Measurements from ENCODE around the gene TMPRSS7.

Gene TMPRSS7

GRCh38 chr3:112101916-112102315, 67.4 kb downstream of the TMPRSS7 start:
- peak; percentile 88 for DNase-seq (ENCODE audit: low read depth)

- DNase-seq (ENCODE audit: low read depth), result no peak
Measured at GRCh38 chr3:112104774-112105173, 70.2 kb downstream of the TMPRSS7 start.

DNA sequence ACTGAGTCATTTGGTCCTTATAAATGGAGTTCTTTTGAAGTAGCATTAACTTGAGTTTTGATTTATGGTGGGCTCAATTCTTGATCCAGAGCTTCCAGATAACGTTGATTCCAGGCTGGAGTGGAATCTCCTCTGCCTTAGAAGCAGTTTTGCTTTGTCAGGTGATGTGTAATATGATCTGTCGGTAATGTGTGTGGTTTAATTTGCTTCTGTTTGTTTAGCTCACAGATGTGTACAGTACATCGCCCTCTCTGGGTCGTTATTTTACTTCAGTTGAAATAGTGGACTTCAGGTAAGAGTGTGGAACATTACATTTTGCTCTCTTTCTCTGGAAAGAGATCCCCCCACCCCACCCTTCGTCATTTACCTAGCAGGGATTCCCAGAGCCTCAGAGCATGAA, 74.8 kb downstream of the TMPRSS7 start:
- DNase-seq (ENCODE audit: low read depth), result no peak

DNA sequence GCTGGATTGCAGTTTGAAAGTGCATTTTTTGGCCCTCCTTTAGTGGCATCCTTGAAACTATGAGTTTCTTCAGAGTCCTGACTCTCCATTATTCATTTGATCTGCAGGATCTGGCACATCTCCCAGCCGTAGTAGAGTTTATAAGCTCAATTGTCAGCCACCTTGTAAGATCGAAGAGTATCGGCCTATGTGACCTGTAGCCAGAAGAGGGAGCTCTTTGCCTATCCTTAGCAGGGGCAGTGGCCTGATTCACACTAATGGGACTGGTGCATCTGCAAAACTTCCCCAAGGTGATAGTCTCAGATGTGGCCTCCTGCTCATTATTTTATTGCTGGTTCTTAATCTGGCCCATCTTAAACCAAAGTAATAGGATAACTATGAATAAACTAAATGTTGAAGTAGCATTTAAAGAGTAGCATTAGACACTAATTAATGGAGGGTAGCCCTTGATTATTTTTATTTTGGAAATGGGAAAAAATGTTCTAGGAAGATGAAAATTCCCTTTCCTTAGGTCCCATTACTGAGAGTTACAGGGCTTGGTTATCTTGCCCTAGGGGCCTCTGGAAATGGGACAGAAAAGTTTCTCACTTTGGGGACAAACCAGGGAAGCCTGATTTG, 77.4 kb downstream of the TMPRSS7 start:
- DNase-seq (ENCODE audit: low read depth), result no peak

- no peak for DNase-seq (ENCODE audit: low read depth)
Measured at GRCh38 chr3:112114576-112115160, 80.1 kb downstream of the TMPRSS7 start.

- DNase-seq (ENCODE audit: low read depth), result no peak
Measured at GRCh38 chr3:112115161-112115739, 80.7 kb downstream of the TMPRSS7 start.

DNA sequence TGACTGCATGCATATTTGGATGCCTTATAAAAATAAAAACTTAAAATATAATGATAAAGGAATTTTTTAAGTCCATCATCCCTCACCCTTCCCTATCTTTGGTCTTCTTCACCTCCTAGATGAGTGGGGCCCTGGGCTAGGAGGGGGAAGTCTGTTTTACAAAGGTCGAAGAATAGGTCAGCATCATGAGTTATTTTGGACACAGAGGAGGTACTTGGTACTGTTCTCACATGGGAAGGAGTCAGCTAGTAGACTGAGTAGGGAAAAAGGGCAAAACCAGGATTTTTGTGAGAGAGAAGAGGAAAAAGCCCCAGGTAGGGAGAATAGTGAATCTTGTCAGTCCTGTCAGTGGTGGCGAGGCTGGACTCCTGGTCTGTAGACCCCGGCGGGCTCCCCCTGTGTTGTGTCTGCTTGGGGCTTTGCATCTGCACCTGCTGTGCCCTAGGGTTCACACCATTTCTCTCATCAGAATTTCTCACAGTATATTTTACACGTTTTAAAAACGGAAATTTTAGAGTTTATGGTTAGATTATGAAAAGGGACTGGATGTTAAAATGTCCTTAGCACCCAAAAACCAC, 81.4 kb downstream of the TMPRSS7 start:
- no peak for DNase-seq (ENCODE audit: low read depth)

GRCh38 chr3:112116748-112117186, 82.2 kb downstream of the TMPRSS7 start:
- DNase-seq (ENCODE audit: low read depth), result no peak

DNA sequence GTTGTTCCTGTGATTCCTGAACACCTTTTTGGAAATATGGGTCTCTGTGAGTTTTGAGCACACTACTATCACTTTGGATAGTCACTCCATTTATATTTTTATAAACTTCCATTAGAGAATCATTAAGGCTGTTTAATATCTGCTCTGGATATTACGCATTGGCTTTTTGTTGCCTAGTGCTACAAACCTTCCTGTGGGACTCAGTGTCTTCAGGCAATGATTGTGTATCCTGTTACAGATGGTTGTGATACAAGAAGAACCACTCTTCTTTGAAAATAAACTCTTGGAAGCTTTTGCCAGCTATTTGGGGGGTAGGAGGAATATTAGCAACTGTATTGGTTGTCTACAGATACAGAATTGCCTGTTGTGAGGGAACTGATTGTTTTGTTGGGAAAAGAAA, 82.9 kb downstream of the TMPRSS7 start:
- DNase-seq (ENCODE audit: low read depth), result no peak

GRCh38 chr3:112117841-112118571, 83.5 kb downstream of the TMPRSS7 start:
- no peak for DNase-seq (ENCODE audit: low read depth)

- DNase-seq (ENCODE audit: low read depth), result no peak
Measured at GRCh38 chr3:112119962-112120836, 85.7 kb downstream of the TMPRSS7 start.

- no peak for DNase-seq (ENCODE audit: low read depth)
Measured at GRCh38 chr3:112121577-112122547, 87.3 kb downstream of the TMPRSS7 start.

DNA sequence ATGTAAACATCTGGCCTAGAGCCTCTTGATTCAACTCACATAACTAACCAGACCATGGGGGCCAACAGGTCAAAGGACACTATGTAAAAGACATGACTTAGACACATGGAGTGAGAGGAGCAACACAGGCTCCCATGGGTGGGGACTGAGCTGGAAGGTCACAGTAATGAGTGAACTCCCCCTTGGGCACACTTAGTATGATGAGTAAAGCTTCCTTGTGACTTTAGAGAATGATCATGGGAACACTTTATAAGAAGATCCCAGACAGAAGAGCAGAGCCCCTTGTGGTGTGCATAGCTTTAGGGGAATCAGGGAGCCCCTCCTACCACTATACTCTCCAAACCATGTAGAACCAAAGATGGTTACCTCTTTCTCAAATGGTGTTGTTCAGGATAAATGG, 88.3 kb downstream of the TMPRSS7 start:
- DNase-seq (ENCODE audit: low read depth), result no peak

- DNase-seq (ENCODE audit: low read depth), result no peak
Measured at GRCh38 chr3:112123548-112123947, 89.0 kb downstream of the TMPRSS7 start.

DNA sequence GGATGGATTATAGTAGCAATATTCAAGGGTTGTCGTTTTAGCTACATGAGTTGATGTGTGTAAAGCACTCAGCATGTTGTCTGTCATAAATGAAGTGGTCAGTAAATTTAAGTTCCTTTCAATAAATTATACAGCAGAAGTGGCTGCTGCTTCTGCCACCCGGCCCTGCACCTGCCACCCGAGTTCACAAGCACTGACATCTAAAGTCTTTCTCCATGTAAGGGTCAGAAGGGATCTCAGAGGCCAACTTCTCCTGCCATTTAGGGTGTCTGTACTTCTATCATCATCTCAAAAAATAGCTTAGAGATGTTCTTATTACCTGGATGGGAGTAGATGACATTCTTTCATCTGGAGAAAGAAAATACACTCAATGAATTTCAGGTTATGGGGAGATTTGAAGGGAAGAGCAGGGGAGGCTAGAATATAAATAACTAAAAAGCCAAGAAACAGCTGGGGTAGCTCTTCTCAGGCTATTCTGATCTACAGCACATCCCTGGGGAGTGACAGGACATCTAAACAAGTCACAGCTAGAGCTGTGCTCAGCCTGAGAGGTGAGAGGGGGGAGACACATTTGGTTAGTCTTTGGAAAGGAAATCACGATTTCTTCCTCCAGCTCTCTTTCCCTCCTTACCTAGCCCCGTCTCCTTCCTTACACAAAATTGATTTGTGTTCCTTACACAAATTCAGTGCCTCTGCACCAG, 90.5 kb downstream of the TMPRSS7 start:
- no peak for DNase-seq (ENCODE audit: low read depth)

- DNase-seq (ENCODE audit: low read depth), result no peak
Measured at GRCh38 chr3:112126511-112126911, 92.0 kb downstream of the TMPRSS7 start.

- DNase-seq (ENCODE audit: low read depth), result no peak
Measured at GRCh38 chr3:112127522-112128494, 93.3 kb downstream of the TMPRSS7 start.

DNA sequence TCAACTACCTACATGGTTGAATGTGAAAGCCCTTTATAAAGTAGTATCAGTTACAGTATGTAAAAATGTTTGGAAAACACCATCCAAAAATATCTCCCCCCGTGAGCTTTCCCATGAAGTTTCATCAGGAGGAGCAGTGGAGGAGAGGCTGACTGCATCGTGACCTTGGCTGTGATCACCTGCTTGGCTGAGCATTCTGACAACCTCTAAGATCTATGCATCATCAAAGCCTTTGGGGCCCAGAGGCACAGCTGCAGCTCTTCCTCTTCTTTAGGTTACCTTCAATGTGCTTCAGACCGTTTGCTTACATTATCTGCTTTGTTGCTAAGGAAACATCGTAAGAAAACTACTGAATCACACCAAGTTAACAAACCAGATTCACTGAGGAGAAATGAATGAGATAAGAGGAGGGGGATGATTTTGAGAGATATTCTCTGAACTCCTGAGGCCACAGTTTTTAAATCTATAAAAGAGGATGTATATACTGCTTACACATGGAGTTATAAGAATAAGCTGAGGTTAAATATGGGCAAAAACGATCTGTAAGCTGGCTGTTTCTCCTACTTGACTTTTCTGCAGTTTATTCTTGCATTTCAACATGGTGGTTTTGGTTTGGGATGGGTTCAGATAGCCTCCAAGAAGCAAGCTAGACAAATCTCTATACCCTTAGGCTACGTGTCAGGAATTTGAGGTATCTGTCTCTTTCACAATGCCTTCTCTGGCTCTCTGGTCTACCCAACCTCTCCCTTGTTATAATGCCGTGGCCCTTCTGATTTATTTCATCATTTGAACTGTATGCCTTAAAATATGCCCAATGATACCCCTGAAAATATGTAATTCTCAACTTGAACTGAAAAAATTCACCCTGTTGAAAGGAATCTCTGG, 94.5 kb downstream of the TMPRSS7 start:
- no peak for DNase-seq (ENCODE audit: low read depth)
